K562 (cell line): ENCODE data around the gene ZDHHC1. TPM values are rescaled to one million over a fixed set of nuclear protein-coding genes. Genes with fewer than 3 reads are reported as not detected.
A peak's percentile ranks its signal among the peaks of the same experiment; 100 is the strongest.

Source experiments
- C11orf30 ChIP-seq: fragments of 450-650 bp; IDR thresholded peaks from 2 replicates; pipeline ENCODE4 v1.6.1; 2016; ENCODE audit warnings: low read depth, mild to moderate bottlenecking
- CREB1 ChIP-seq, 2 experiments: sonication (generic) in 1 of 2; formaldehyde crosslinking in 1 of 2; IDR thresholded peaks; 2 replicates each; pipeline versions ENCODE4 v1.6.1 to v1.8.0; 2012 to 2022; ENCODE audit warnings: inconsistent platforms in 1 of 2, mild to moderate bottlenecking in 1 of 2, missing genetic modification reagents in 1 of 2, moderate library complexity in 1 of 2
- POLR2G ChIP-seq: fragments of 200-400 bp; formaldehyde crosslinking; IDR thresholded peaks from 2 replicates; pipeline ENCODE4 v1.6.1; 2017; ENCODE audit warnings: low read depth, mild to moderate bottlenecking, antibody characterized with exemption, low read length, moderate library complexity
- RAD21 ChIP-seq, 2 experiments: fragments of 250-450 bp in 1 of 2; fragments of 450-650 bp in 1 of 2; sonication (Bioruptor Pico) in 1 of 2; formaldehyde crosslinking in 1 of 2; IDR thresholded peaks in 1 of 2; conservative IDR thresholded peaks in 1 of 2; 2 replicates each; pipeline versions ENCODE4 v1.4.0 to v1.8.0; 2020 to 2022; ENCODE audit warnings: mild to moderate bottlenecking in 2 of 2, moderate library complexity in 1 of 2
- RFX1 ChIP-seq: fragments of 450-650 bp; IDR thresholded peaks from 2 replicates; pipeline ENCODE4 v1.6.1; 2016; ENCODE audit warnings: mild to moderate bottlenecking, moderate library complexity
- ZBTB7A ChIP-seq: IDR thresholded peaks from 2 replicates; pipeline ENCODE4 v1.6.1; 2011; ENCODE audit warnings: low read depth, mild to moderate bottlenecking, low read length, moderate library complexity, borderline replicate concordance; ENCODE audit not compliant: control insufficient read depth
- ZC3H11A ChIP-seq: IDR thresholded peaks from 2 replicates; pipeline ENCODE4 v1.6.1; 2012; ENCODE audit warnings: low read depth, low read length, improper control_type of control experiment
- polyA plus RNA-seq, 8 experiments: library from polyadenylated mRNA; depleted of rRNA in 4 of 8; stranded (reverse) in 5 of 8; unstranded in 3 of 8; fragments of >200 nt; fragmentation: Nextera tagmentation in 2 of 8; fragmentation: Illumina TruSeq in 1 of 8; extraction: Ambion mirVana in 2 of 8; extraction: Trizol in 1 of 8; gene quantifications; 2 replicates each; pipeline versions ENCODE4 v1.2.1 to v1.2.3, GENCODE V29; 2011 to 2014; ENCODE audit warnings: inconsistent platforms in 1 of 8, missing spikeins in 1 of 8
- total RNA-seq, 7 experiments: library from RNA; depleted of rRNA in 6 of 7; stranded (reverse); fragments of >200 nt in 6 of 7; fragmentation: Illumina TruSeq in 2 of 7; extraction: Trizol in 2 of 7; gene quantifications; 2 replicates each; pipeline versions ENCODE4 v1.2.1 to v1.2.3, GENCODE V29; 2011 to 2021; ENCODE audit warnings: low replicate concordance in 1 of 7
- TF ChIP-seq, protein P1 (sequence below): fragments of 250-450 bp; sonication (Bioruptor Pico); IDR thresholded peaks from 2 replicates; pipeline ENCODE4 v1.5.0; 2021; ENCODE audit warnings: mild to moderate bottlenecking, moderate library complexity
- TF ChIP-seq, protein P2 (sequence below): IDR thresholded peaks from 2 replicates; pipeline ENCODE4 v1.6.1; 2011; ENCODE audit warnings: borderline replicate concordance, low read depth, mild to moderate bottlenecking, moderate library complexity, low read length; ENCODE audit not compliant: insufficient read depth, poor library complexity, severe bottlenecking

The ZDHHC1 gene
- total and polyA plus RNA-seq, 9 of the 15 experiments (the other 6 are each of a cell fraction or from before 2014, with no cell fraction given), result 0.06 to 0.77 (median 0.25) TPM; not detected in 4

DNA sequence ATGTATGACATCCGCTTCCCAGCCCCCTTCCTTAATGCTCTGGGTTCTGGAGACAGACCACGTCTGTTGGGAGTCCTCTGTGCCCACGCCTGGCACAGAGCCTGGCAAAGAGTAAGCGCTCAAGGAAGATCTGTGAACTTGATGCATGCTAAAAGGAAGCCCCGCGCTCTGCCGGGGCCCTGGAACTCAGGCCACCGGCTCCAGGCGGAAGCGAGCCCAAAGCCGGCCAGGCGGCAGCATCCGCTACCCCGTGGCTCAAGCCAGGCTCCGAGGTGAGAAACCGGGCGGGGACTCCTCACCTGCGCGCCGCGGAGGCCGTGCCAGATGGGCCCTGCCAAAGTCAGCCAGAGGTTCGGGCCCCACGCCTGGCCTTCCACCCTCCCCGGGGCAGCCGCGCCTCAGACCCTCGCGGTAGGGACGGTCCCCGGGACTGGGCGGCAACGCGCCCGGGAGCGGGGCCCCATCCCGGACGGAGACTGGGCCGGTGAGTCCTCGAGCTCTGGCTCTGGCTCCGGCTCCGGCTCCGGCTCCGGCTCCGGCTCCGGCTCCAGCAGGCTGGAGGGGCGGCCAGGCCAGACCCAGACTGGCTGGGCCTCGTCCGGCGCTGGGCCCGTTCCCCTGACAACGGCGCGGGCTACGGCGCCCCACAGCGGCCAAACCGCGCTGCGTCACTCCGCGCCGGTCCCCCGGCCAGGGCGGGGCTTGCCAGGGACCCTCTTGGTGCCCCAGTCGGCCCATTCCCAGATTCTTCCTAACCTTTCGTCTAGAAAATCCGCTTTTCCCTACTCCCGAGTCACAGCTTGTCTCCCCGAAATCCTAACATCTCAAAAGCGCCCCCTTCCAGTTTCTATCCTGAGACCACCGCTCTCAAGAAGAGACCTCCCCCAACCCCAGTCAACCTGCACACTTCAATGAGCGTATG lies at the start of gene ZDHHC1 (continued):
- TF ChIP-seq RAD21 (CRISPR knock-in tag; conservative IDR thresholded peaks at IDR 0.05 in 1 of 2, IDR thresholded peaks at IDR 0.05 in 1 of 2) (peak in 1 of 2 experiments; percentile 52; a peak in 2 of 4 replicates), C11orf30 (no peak), ZC3H11A (no peak), RFX1 (peak; percentile 58), POLR2G (no peak), ZBTB7A (peak; percentile 56; the same call in 1 of the 2 replicates), CREB1 (IDR thresholded peaks at IDR 0.05) (no peak), CREB1 (CRISPR knock-in tag; IDR thresholded peaks at IDR 0.05) (peak; percentile 39; the same call in 1 of the 2 replicates)
- TF ChIP-seq, protein P1, sequence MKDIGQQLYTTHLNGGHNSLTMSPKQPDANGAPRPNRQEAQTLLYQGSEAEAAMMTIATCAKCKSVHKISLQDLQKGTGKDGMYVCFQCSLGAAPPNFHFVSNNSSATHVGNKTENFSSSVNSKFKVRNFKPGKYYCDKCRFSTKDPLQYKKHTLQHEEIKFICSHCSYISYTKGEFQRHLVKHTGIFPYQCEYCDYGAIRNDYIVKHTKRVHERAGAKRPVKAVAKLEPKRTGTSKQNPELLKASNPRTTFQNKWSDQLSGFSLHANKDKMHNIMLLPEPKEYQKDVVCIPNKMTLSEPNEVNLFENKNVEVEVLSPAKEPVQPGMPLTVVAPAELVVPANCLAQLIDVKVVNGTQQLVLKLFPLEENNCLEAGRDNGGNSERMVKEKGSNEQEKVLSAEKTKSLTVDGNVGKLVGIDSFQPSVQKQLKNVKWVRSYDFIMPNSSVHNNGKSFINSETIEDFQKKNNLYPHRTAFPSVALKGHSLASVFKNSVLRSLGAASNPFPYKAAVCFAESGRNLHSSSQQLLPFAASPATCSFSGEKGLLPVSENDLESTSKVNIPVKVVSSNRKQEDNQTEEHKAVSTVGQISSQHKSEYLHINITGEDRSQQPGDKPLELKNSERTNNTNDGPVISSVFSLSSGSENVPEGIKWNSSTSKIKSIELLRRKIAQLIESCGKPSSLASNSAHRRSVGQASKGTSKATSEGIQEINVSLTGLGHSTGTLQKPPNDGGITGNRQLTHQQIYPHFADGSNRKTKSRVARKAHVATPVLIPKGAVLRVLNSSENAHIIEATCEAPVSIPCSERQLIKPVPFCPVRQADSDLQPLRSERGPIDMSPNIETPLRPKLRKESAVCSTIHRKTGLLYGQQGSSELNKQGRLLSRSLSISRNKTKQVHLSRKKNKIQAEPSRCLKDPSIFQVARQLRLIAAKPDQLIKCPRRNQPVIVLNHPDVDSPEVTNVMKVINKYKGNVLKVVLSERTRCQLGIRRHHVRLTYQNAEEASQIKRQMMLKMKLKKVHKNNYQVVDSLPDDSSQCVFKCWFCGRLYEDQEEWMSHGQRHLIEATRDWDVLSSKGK (CRISPR knock-in tag), result no peak
- TF ChIP-seq, protein P2, sequence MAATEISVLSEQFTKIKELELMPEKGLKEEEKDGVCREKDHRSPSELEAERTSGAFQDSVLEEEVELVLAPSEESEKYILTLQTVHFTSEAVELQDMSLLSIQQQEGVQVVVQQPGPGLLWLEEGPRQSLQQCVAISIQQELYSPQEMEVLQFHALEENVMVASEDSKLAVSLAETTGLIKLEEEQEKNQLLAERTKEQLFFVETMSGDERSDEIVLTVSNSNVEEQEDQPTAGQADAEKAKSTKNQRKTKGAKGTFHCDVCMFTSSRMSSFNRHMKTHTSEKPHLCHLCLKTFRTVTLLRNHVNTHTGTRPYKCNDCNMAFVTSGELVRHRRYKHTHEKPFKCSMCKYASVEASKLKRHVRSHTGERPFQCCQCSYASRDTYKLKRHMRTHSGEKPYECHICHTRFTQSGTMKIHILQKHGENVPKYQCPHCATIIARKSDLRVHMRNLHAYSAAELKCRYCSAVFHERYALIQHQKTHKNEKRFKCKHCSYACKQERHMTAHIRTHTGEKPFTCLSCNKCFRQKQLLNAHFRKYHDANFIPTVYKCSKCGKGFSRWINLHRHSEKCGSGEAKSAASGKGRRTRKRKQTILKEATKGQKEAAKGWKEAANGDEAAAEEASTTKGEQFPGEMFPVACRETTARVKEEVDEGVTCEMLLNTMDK, result peak; percentile 51
